ENCODE data around the gene KPNA6. TPM values are rescaled to one million over a fixed set of nuclear protein-coding genes. Genes with fewer than 3 reads are reported as not detected.
"Not testable (repeated sequence)": the region's sequence is repeated elsewhere in the genome, so short reads cannot be mapped to it uniquely, and the experiment has no call there.

KPNA6 gene
- total RNA-seq, 1 donor from 2014 or later, result 95.3 TPM

- peak overlapping the region; percentile 39 for H3K27ac Mint-ChIP-seq (ENCODE audit: unreplicated experiment)
- no peak overlapping the region for H3K4me3 Mint-ChIP-seq (ENCODE audit: unreplicated experiment)
- TF ChIP-seq, protein P1, sequence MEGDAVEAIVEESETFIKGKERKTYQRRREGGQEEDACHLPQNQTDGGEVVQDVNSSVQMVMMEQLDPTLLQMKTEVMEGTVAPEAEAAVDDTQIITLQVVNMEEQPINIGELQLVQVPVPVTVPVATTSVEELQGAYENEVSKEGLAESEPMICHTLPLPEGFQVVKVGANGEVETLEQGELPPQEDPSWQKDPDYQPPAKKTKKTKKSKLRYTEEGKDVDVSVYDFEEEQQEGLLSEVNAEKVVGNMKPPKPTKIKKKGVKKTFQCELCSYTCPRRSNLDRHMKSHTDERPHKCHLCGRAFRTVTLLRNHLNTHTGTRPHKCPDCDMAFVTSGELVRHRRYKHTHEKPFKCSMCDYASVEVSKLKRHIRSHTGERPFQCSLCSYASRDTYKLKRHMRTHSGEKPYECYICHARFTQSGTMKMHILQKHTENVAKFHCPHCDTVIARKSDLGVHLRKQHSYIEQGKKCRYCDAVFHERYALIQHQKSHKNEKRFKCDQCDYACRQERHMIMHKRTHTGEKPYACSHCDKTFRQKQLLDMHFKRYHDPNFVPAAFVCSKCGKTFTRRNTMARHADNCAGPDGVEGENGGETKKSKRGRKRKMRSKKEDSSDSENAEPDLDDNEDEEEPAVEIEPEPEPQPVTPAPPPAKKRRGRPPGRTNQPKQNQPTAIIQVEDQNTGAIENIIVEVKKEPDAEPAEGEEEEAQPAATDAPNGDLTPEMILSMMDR (IDR thresholded peaks at IDR 0.05; ENCODE audit: unreplicated experiment), result no peak
- H3K4me1 Mint-ChIP-seq (ENCODE audit: unreplicated experiment), result peaks cover 15% of the 10 kb centered on the region
- no peaks in the 10 kb centered on the region for H3K27me3 Mint-ChIP-seq (ENCODE audit: unreplicated experiment)
- H3K36me3 Mint-ChIP-seq (ENCODE audit: low read depth, unreplicated experiment), result no peaks in the 10 kb centered on the region
- no peak for DNase-seq (ENCODE audit: low spot score)
- H3K9me3 Mint-ChIP-seq (ENCODE audit: unreplicated experiment), result no peaks in the 10 kb centered on the region
These were observed 31.1 kb downstream of the KPNA6 start for GRCh38 chr1:32138965-32139364.

GRCh38 chr1:32142446-32143301 is 34.8 kb downstream of the KPNA6 start:
- Mint-ChIP-seq H3K27ac (ENCODE audit: unreplicated experiment) (no peak overlapping the region), H3K36me3 (ENCODE audit: low read depth, unreplicated experiment) (no peaks in the 10 kb centered on the region), H3K9me3 (ENCODE audit: unreplicated experiment) (no peaks in the 10 kb centered on the region), H3K4me1 (ENCODE audit: unreplicated experiment) (peaks cover 15% of the 10 kb centered on the region), H3K27me3 (ENCODE audit: unreplicated experiment) (no peaks in the 10 kb centered on the region), H3K4me3 (ENCODE audit: unreplicated experiment) (no peak overlapping the region)
- peak; percentile 5 for DNase-seq (ENCODE audit: low spot score)
- TF ChIP-seq, protein P1 (IDR thresholded peaks at IDR 0.05; ENCODE audit: unreplicated experiment), result no peak

- DNase-seq (ENCODE audit: low spot score); H3K36me3 Mint-ChIP-seq (ENCODE audit: low read depth, unreplicated experiment); H3K4me3 Mint-ChIP-seq (ENCODE audit: unreplicated experiment); H3K27me3 Mint-ChIP-seq (ENCODE audit: unreplicated experiment); H3K9me3 Mint-ChIP-seq (ENCODE audit: unreplicated experiment); H3K27ac Mint-ChIP-seq (ENCODE audit: unreplicated experiment): not testable (repeated sequence)
- H3K4me1 Mint-ChIP-seq (ENCODE audit: unreplicated experiment), result peaks cover 12% of the 10 kb centered on the region
These were observed 35.4 kb downstream of the KPNA6 start for GRCh38 chr1:32143302-32143695.

DNA sequence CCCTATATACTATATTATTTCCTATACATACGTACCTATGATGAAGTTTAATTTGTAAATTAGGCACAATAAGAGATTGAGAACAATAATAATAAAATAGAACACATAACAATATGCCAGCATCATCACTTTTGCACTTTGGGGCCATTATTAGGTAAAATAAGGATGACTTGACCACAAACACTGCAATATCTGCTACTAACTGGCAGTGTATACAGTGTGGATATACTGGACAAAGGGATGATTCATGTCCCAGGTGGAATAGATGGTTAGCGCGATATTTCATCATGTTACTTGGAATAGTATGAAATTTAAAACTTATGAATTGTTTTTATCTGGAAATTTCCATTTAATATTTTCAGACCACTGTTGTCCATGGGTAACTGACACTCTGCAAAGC is 36.2 kb downstream of the KPNA6 start:
- TF ChIP-seq, protein P1 (IDR thresholded peaks at IDR 0.05; ENCODE audit: unreplicated experiment), result no peak
- Mint-ChIP-seq H3K4me3 (ENCODE audit: unreplicated experiment) (no peak overlapping the region), H3K4me1 (ENCODE audit: unreplicated experiment) (peaks cover 6% of the 10 kb centered on the region), H3K27ac (ENCODE audit: unreplicated experiment) (no peak overlapping the region), H3K36me3 (ENCODE audit: low read depth, unreplicated experiment) (peaks cover 11% of the 10 kb centered on the region), H3K27me3 (ENCODE audit: unreplicated experiment) (no peaks in the 10 kb centered on the region), H3K9me3 (ENCODE audit: unreplicated experiment) (no peaks in the 10 kb centered on the region)
- no peak for DNase-seq (ENCODE audit: low spot score)

DNA sequence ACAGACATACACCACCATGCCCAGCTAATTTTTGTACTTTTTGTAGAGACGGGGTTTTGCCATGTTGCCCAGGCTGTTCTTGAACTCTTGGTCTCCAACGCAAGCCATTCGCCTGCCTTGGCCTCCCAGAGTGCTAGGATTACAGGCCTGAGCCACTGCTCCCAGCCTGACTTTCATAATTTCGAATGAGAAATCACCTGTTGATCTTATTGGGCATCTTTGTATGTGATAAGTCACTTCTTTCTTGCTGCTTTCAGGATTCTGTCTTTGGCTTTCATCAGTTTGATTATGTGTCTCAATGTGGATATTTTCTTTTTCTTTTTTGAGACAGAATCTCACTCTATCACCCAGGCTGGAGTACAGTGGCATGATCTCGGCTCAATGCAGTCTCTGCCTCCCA is 39.9 kb downstream of the KPNA6 start:
- not testable (repeated sequence) for H3K27me3 Mint-ChIP-seq (ENCODE audit: unreplicated experiment); H3K27ac Mint-ChIP-seq (ENCODE audit: unreplicated experiment)
- H3K36me3 Mint-ChIP-seq (ENCODE audit: low read depth, unreplicated experiment), result peaks cover 12% of the 10 kb centered on the region

DNA sequence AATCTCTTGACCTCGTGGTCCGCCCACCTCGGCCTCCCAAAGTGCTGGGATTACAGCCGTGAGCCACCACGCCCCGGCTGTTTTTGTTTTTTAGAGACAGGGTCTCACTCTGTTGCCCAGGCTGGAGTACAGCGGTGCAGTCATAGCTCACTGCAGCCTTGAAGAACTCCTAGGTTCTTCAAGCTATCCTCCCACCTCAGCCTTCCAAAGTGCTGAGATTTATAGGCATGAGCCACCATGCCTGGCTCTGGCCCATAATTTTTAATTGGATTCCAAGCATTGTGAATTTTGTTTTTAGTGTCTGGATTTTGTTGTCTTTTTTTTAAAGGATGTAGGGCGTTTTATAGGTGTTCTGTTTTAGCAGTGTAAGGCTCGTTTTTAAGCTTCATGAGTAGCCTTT is 43.0 kb downstream of the KPNA6 start:
- Mint-ChIP-seq H3K27me3 (ENCODE audit: unreplicated experiment) (no peaks in the 10 kb centered on the region), H3K9me3 (ENCODE audit: unreplicated experiment) (no peaks in the 10 kb centered on the region), H3K27ac (ENCODE audit: unreplicated experiment) (no peak overlapping the region), H3K4me1 (ENCODE audit: unreplicated experiment) (peaks cover 2% of the 10 kb centered on the region), H3K36me3 (ENCODE audit: low read depth, unreplicated experiment) (peaks cover 16% of the 10 kb centered on the region), H3K4me3 (ENCODE audit: unreplicated experiment) (no peak overlapping the region)
- TF ChIP-seq, protein P1 (IDR thresholded peaks at IDR 0.05; ENCODE audit: unreplicated experiment), result no peak
- DNase-seq (ENCODE audit: low spot score), result no peak

More for the DNA sequence above, 39.9 kb downstream of the KPNA6 start:
- not testable (repeated sequence) for H3K9me3 Mint-ChIP-seq (ENCODE audit: unreplicated experiment); H3K4me1 Mint-ChIP-seq (ENCODE audit: unreplicated experiment); DNase-seq (ENCODE audit: low spot score); H3K4me3 Mint-ChIP-seq (ENCODE audit: unreplicated experiment)

Data from endothelial cell (in vitro differentiated cells).